NT2/D1 (cell line): ENCODE measurements around the gene OAT.

ENCODE experiments used
- YY1 ChIP-seq: IDR thresholded peaks from 2 replicates; pipeline ENCODE4 v1.6.1; 2011; ENCODE audit not compliant: insufficient read length, insufficient read depth
- ZNF274 ChIP-seq: IDR thresholded peaks from 2 replicates; pipeline ENCODE4 v1.6.1; 2011; ENCODE audit warnings: mild to moderate bottlenecking, low read depth, low read length

DNA sequence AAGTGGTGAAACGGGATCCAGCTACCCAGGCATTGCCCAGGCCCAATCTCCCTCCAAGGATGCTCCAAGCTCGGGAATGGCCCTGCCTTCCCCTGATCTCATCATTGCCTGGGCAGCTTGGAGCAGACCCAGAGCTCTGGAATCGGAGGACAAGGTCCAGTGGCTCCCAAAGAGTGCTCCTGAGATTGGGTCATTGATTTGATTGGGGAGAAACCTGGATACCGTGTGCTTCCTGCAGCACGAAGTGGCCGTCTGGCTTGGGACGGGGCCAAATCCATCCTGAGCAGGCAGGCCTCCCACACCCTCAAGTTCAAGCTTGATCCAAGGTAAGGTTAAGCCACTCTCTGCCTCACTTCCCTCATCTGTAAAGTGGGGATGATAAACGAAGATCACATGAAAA, 69.9 kb downstream of the OAT start:
- TF ChIP-seq YY1, result no peak
- TF ChIP-seq ZNF274, result no peak
